NCI-H510A treated with DMSO at 0.1 percent for 48 hours (cell line): ENCODE measurements around the gene CABLES1.

Source experiments
- DNase-seq: peaks from one replicate; lab custom pipeline; 2025; lab: John Stamatoyannopoulos, UW

The CABLES1 gene

GRCh38 chr18:23302851-23303527 lies 167.7 kb downstream of the CABLES1 start:
- DNase-seq: no peak

DNA sequence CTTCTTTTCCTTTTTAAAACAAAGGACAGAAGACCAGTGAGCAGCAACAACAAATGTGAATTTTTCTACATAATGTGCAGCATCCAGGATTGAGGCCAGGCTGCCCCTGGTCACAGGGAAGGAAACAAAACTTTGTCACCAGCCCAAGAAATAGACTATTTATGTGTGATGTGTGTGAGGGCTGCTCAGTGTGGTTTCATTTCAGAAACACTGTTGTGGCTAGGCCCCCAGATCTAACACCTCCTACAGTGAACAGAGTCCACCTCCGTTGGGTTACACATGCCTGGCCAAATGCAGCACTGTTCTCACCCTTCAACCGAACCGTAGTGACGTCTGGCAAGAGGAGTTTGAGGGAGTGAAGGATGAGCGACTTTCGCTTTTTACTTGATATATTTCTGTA lies 171.5 kb downstream of the CABLES1 start:
- DNase-seq: no peak

- no peak for DNase-seq
Observed at GRCh38 chr18:23307567-23308295, 172.4 kb downstream of the CABLES1 start.
